Thymus (tissue), 11 donors: Measurements from ENCODE around the gene FRAS1. TPM values are rescaled to one million over a fixed set of nuclear protein-coding genes. Genes with fewer than 3 reads are reported as not detected.
A peak's percentile ranks its signal among the peaks of the same experiment; 100 is the strongest.
"Not testable (repeated sequence)": the region's sequence is repeated elsewhere in the genome, so short reads cannot be mapped to it uniquely, and the experiment has no call there.

Source experiments
- DNase-seq, 9 donors: peaks; one replicate each; pipeline ENCODE4 v3.0.0-alpha.2; 2013; ENCODE audit warnings: low spot score in 9 of 9, low read depth in 6 of 9, missing footprints in 1 of 9
- H3K27ac ChIP-seq, 2 donors: one replicate each; pipeline ENCODE4 v1.5.1; 2013; ENCODE audit warnings: control low read depth in 1 of 2, low read depth in 1 of 2, low read length in 1 of 2, mild to moderate bottlenecking in 1 of 2, moderate library complexity in 1 of 2
- H3K27me3 ChIP-seq, 2 donors: one replicate each; pipeline ENCODE4 v1.5.1; 2013; ENCODE audit warnings: low read length in 1 of 2; ENCODE audit not compliant: control insufficient read depth in 2 of 2, insufficient read depth in 1 of 2
- H3K36me3 ChIP-seq, 2 donors: one replicate each; pipeline ENCODE4 v1.5.1; 2013; ENCODE audit warnings: low read length in 1 of 2, mild to moderate bottlenecking in 1 of 2, moderate library complexity in 1 of 2; ENCODE audit not compliant: control insufficient read depth in 2 of 2, insufficient read depth in 2 of 2
- H3K4me1 ChIP-seq, 2 donors: one replicate each; pipeline ENCODE4 v1.5.1; 2013; ENCODE audit warnings: low read length in 2 of 2; ENCODE audit not compliant: control insufficient read depth in 2 of 2, insufficient read depth in 2 of 2
- H3K4me3 ChIP-seq, 2 donors: one replicate each; pipeline ENCODE4 v1.5.1; 2013; ENCODE audit warnings: low read length in 2 of 2, control low read depth in 1 of 2, mild to moderate bottlenecking in 1 of 2
- H3K9me3 ChIP-seq, 2 donors: one replicate each; pipeline ENCODE4 v1.5.1; 2013; ENCODE audit warnings: low read length in 1 of 2, mild to moderate bottlenecking in 1 of 2; ENCODE audit not compliant: control insufficient read depth in 2 of 2, insufficient read depth in 1 of 2
- WGBS: extraction: QIAGEN DNeasy Blood & Tissue Kit; methylation state at CpG from one replicate; pipeline ENCODE4 v1.1.7; 2013; 5-methylcytosine and 5-hydroxymethylcytosine counted together
- polyA plus RNA-seq: library from polyadenylated mRNA; stranded (reverse); fragments of 200-250 nt; gene quantifications from one replicate; pipeline ENCODE4 v1.2.3, GENCODE V29; 2013
- total RNA-seq: library from RNA; stranded (reverse); fragments of 120-200 nt; gene quantifications from one replicate; pipeline ENCODE4 v1.2.4, GENCODE V29; 2013
- donor health status: healthy.

The FRAS1 gene
- total and polyA plus RNA-seq, 2 donors = 1.0 to 1.6 TPM

DNA sequence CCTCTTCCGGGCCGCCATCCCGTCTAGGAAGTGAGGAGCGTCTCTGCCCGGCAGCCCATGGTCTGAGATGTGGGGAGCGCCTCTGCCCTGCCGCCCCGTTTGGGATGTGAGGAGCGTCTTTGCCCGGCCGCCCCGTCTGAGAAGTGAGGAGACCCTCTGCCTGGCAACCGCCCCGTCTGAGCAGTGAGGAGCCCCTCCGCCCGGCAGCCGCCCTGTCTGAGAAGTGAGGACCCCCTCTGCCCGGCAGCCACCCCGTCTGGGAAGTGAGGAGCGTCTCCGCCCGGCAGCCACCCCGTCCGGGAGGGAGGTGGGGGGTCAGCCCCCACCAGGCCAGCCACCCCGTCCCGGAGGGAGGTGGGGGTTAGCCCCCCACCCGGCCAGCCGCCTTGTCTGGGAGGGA lies 490.8 kb downstream of the FRAS1 start:
- DNase-seq, H3K9me3 ChIP-seq, H3K36me3 ChIP-seq, H3K4me1 ChIP-seq, H3K27ac ChIP-seq, H3K4me3 ChIP-seq: not testable (repeated sequence)
- peaks cover 4 to 18% of the 10 kb centered on the region in 2 donors for H3K27me3 ChIP-seq
- 93% methylated on average over 28 of the region's 28 CpGs for WGBS

DNA sequence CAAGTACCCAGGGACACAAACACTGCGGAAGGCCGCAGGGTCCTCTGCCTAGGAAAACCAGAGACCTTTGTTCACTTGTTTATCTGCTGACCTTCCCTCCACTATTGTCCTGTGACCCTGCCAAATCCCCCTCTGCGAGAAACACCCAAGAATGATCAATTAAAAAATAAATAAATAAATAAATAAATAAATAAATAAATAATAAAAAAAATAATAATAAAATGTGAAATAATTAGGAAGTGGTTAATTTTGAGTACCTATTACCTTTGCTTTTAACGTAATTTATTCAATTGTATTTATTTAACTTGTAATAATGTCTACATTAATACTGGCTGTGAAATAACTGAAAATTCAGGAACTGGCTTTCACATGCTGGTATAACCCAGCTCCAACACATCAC lies 491.8 kb downstream of the FRAS1 start:
- not testable (repeated sequence) for H3K4me3 ChIP-seq, H3K4me1 ChIP-seq, DNase-seq, H3K9me3 ChIP-seq, H3K27ac ChIP-seq, H3K36me3 ChIP-seq
- WGBS = 99% methylated on average over 2 of the region's 4 CpGs
- H3K27me3 ChIP-seq = peaks cover 4 to 18% of the 10 kb centered on the region in 2 donors

DNA sequence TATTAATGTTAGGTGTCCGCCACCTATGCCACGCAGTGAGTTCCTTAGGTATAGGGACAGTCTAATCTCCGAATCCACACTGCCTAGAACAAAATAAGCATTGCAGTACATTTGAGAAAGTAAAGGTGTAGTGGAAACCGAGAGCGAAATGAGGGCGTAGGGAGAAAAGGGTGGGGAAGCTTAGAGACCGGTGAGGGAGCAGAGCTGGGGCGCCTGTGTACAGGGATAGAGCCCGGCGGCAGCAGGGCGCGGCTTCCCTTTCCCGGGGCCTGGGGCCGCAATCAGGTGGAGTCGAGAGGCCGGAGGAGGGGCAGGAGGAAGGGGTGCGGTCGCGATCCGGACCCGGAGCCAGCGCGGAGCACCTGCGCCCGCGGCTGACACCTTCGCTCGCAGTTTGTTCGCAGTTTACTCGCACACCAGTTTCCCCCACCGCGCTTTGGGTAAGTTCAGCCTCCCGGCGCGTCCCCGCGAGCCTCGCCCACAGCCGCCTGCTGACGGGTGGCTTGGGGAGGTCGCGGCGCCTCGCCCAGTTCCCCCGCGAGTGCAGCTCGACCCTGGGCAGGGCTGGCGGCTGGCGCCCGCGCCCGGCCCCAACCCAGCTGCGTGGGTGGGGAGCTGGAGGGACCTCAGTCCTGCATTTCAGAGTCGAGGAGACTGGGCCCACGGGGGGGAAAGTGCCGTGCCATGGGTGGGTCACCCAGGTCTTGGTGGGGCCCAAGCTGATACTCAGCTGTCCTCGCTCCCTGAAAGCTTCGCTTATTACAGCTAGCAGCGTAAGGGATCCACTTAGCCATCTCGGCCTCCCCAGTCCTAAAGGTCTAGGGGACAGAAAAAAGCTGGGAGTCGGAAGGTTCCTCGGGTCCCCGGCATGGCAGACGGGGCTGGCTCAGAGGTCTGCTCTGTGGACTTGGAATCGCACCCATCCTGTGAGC lies 494.6 kb downstream of the FRAS1 start, which contains the start of gene ANXA3:
Gene ANXA3, plus strand, starts transcription at position 351 of the 932 bp plus-strand sequence. CDS start 2,704 bp downstream, outside the sequence.
- peaks cover 4 to 8% of the 10 kb centered on the region in 2 donors for H3K4me1 ChIP-seq
- WGBS = 7% methylated on average over 65 of the region's 65 CpGs
- H3K27me3 ChIP-seq = peaks cover 4 to 18% of the 10 kb centered on the region in 2 donors
- H3K27ac ChIP-seq = peak within 1 kb of the TSS in 1 of 2 donors; percentile 52
- H3K9me3 ChIP-seq = no peaks in the 10 kb centered on the region
- peak in 8 of 9 donors; percentile 6 to 66 (median 33) for DNase-seq
- H3K36me3 ChIP-seq = no peaks in the 10 kb centered on the region
- H3K4me3 ChIP-seq = peak within 1 kb of the TSS; percentile 35 to 52

DNA sequence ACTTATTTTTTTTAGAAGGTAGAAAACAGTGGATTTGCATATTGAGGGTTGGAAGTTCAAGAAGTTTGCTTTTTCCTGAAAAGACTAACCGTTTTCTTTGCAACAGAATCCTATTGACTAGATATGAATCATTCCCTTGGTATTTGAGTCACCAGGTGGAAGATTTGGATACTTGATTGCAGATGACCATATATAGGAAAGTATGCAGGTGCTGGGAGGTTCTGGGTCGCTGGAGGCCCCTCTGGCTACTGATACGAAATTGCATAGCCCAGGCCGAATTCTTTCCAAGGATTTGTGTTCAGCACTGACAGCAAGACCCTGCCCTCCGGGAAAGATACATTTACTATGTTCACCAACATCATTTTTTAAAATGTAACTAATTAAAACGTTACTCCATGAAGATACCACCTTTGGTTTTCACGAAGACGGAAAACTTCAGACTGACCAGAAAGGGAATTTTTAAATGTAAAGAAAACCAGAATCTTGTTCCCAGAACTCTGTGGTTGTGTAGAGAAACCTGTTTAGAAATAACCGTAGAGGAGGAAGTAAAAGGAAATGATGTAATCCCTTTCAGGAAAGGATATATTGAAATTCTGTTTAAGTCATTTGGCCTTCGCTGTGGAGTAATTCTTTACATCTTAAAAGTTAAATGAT lies 495.4 kb downstream of the FRAS1 start:
- Histone ChIP-seq H3K36me3 (no peaks in the 10 kb centered on the region), H3K27ac (no peak overlapping the region), H3K4me3 (peak overlapping the region in 1 of 2 donors; percentile 52), H3K9me3 (no peaks in the 10 kb centered on the region), H3K27me3 (peaks cover 4 to 18% of the 10 kb centered on the region in 2 donors), H3K4me1 (peaks cover 4 to 8% of the 10 kb centered on the region in 2 donors)
- DNase-seq = peak in 1 of 9 donors; percentile 13
- WGBS = 62% methylated on average over 10 of the region's 10 CpGs

DNA sequence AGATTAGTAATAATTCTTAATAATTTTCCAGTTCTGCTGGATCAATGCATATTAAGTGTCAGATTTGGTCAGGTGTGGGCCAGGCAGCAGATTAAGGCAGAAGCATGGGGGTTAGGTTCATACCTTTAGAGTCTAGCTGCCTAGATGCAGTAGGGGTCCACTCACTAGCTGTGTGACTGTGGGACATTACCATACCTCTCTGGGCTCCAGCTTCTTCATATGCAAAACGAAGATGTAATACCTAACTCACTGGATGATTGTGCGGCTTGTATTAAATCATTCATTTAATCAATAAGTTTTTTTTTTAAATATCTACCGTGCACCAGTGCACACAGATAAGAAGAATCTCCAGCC lies 495.9 kb downstream of the FRAS1 start:
- Histone ChIP-seq H3K27me3 (peaks cover 4 to 18% of the 10 kb centered on the region in 2 donors), H3K27ac (no peak overlapping the region), H3K4me3 (no peak overlapping the region), H3K4me1 (peaks cover 4 to 8% of the 10 kb centered on the region in 2 donors), H3K9me3 (no peaks in the 10 kb centered on the region), H3K36me3 (no peaks in the 10 kb centered on the region)
- WGBS = 96% methylated on average over 3 of the region's 3 CpGs
- DNase-seq = no peak

DNA sequence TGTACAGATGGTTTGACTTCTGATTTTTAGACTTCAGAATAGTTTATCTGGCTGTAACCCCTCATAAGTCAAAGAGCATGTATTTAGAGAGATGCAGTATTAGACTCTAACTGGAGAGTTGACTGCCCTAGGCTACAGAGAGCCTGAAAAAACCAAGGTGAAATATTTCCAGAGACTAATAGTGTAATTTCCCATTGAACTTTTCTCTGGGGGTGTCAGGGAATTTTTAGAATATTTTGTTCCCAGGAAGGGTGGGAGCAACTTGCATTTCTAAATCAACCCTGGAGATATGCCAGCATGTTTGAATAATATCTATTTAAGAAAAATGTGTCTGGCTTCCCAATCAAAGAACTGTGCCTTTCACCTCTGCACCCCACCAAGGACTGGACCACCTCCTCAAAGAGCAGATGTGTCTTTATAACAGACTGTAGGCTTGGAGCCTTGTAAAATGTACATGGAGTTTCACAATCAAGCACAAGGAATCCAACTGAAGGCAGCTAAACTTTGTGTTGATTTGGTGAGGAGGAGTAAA lies 496.5 kb downstream of the FRAS1 start:
- peaks cover 4 to 8% of the 10 kb centered on the region in 2 donors for H3K4me1 ChIP-seq
- DNase-seq = no peak
- H3K9me3 ChIP-seq = no peaks in the 10 kb centered on the region
- H3K27me3 ChIP-seq = peaks cover 4 to 18% of the 10 kb centered on the region in 2 donors
- no peak overlapping the region for H3K4me3 ChIP-seq
- no peaks in the 10 kb centered on the region for H3K36me3 ChIP-seq
- no peak overlapping the region for H3K27ac ChIP-seq

DNA sequence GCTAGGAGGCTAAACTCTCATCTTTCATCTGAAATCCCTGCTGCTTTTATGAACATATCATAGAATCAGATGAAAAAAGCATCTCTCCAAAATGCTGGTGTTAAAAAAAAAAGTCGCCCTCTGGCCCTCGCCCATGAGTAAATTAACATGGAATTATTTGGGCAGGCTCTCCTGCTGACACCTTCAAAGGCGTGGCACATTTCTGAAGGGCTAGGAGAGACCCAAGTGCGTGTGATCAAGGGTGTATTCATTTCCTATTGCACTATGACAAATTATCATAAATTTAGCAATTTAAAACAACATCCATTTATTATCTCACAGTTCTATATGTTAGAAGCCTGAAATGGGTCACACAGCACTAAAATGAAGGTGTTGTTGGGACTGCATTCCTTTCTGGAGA lies 499.5 kb downstream of the FRAS1 start:
- Histone ChIP-seq H3K4me1 (peaks cover 4 to 8% of the 10 kb centered on the region in 2 donors), H3K27me3 (peaks cover 2 to 9% of the 10 kb centered on the region in 2 donors), H3K27ac (no peak overlapping the region), H3K9me3 (no peaks in the 10 kb centered on the region), H3K4me3 (no peak overlapping the region), H3K36me3 (no peaks in the 10 kb centered on the region)
- no peak for DNase-seq
- 96% methylated on average over 4 of the region's 4 CpGs for WGBS

DNA sequence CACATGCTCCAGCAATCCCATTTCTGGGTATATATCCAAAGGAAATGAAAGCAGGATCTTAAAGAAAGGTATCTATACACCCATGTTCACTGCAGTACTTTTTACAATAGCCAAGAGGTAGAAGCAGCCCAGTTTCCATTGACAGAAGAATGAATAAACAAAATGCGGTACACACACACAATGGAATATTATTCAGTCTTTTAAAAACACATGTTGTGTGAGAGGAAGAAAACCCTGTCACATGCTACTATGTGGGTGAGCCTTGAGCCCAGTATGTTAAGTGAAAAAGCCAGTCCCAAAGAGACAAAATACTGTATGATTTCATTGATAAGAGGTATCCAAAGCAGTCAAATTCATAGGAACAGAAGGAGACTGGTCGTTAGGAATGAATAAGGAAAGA lies 500.7 kb downstream of the FRAS1 start:
- WGBS = 93% methylated on average over 2 of the region's 2 CpGs
- DNase-seq = no peak
- Histone ChIP-seq H3K4me1 (no peaks in the 10 kb centered on the region), H3K36me3 (no peaks in the 10 kb centered on the region), H3K4me3 (no peak overlapping the region), H3K27me3 (no peaks in the 10 kb centered on the region), H3K9me3 (no peaks in the 10 kb centered on the region), H3K27ac (no peak overlapping the region)

DNA sequence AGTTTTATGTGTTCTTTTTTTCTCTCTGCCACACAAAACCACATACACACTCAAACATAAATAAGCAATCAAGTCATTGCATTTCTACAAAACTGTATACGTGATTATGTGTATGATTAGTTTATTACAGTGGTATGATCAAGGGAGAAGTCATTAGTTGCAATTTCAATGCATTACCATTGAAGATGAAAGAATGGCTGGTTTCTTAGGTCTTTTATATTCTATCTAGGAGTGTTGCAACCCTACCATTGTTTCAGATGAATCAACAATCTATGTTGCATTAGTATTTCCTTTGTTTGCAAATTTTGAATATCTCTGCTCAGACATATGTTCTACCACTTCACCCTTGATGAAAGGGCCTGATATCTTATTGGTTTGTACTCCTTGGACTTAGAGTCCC lies 501.3 kb downstream of the FRAS1 start:
- Histone ChIP-seq H3K4me3 (no peak overlapping the region), H3K27ac (no peak overlapping the region), H3K9me3 (no peaks in the 10 kb centered on the region), H3K27me3 (no peaks in the 10 kb centered on the region), H3K4me1 (no peaks in the 10 kb centered on the region), H3K36me3 (no peaks in the 10 kb centered on the region)
- 96% methylated on average over 1 of the region's 1 CpG for WGBS
- no peak for DNase-seq
